ENCODE measurements around the gene PKD2L2.
"Not testable (repeated sequence)": the region's sequence is repeated elsewhere in the genome, so short reads cannot be mapped to it uniquely, and the experiment has no call there.

The PKD2L2 gene

DNA sequence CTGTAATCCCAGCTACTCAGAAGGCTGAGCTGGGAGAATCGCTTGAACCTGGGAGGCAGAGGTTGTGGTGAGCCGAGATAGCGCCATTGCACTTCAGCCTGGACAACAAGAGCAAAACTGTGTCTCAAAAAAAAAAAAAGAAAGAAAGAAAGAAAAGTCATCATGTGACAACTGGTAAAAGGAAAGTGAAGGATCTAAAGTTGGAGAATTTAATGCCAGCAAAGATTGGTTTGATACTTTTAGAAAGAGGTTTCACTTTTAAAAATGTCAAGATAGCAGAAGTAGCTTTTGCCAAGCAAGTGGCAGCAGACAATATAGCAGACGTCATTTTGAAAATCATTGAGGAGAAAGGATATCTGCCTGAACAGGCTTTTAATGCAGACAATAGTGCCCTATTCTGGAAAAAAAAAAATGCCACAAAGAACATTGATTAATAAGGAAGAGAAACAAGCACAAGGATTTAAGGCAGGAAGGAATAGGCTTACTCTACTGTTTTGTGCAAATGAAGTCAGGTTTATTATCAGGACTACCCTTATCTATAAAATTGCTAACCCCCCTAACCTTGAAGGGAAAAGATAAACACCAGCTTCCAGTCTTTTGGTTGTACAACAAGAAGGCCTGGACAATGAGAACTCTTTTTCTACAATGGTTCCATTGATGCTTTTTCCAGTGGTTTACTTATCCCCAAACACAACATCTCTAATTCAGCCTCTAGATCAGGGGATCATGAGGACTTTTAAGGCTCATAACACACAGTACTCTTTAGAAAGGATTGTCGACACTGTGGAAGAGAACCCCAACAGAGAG is 12.0 kb downstream of the PKD2L2 start:
- TF ChIP-seq GATA1 (IDR thresholded peaks at IDR 0.05; ENCODE audit: low read depth, low read length) (no peak), POLR2A (IDR thresholded peaks at IDR 0.05; ENCODE audit: low read length) (no peak)
- DNase-seq: peak; percentile 25 to 65

GRCh38 chr5:137902408-137903133 is 13.3 kb downstream of the PKD2L2 start:
- no peak for TF ChIP-seq GATA1 (IDR thresholded peaks at IDR 0.05; ENCODE audit: low read depth, low read length)
- no peak for TF ChIP-seq POLR2A (IDR thresholded peaks at IDR 0.05; ENCODE audit: low read length)
- DNase-seq: no peak

DNA sequence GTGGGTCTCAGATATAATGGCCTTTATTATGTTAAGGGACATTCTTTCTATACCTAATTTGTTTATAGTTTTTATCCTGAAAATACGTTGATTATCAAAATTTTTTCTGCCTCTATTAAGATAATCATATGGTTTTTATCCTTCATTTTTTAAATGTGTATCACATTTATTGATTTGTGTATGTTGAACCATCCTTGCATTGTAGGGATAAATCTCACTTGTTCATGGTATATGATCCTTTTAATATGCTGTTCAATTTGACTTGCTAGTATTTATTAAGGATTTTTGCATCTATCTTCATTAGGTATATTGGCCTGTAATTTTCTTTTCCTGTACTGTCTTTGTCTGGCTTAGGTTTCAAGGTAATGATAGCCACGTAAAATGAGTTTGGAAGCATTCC is 25.5 kb downstream of the PKD2L2 start:
- TF ChIP-seq POLR2A (IDR thresholded peaks at IDR 0.05; ENCODE audit: low read length): no peak
- no peak for TF ChIP-seq GATA1 (IDR thresholded peaks at IDR 0.05; ENCODE audit: low read depth, low read length)
- no peak for DNase-seq

- TF ChIP-seq POLR2A (IDR thresholded peaks at IDR 0.05; ENCODE audit: low read length): no peak
- TF ChIP-seq GATA1 (IDR thresholded peaks at IDR 0.05; ENCODE audit: low read depth, low read length): no peak
These were observed 27.7 kb downstream of the PKD2L2 start for GRCh38 chr5:137916923-137917322.

DNA sequence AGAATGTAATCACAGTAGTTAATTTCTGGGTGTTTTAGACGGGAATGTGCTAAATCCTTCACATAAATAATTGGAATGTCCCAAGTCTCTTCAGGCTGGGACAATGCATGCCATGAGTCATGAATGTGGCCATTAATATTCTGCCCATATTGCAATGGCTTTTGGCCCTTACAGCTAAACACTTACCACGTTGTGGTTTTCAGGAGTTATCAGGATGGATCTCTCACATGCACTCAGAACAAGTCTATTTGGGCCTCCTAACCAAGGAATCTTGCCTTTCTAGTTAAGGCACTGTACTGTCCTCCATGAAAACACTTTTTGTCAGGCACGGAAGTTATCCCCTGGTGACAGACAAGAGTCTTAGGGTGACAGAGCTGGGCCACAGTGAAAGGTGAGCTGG is 32.7 kb downstream of the PKD2L2 start:
- no peak for TF ChIP-seq POLR2A (IDR thresholded peaks at IDR 0.05; ENCODE audit: low read length)
- no peak for TF ChIP-seq GATA1 (IDR thresholded peaks at IDR 0.05; ENCODE audit: low read depth, low read length)
- DNase-seq: no peak

More at GRCh38 chr5:137916923-137917322, 27.7 kb downstream of the PKD2L2 start:
- DNase-seq: no peak

DNA sequence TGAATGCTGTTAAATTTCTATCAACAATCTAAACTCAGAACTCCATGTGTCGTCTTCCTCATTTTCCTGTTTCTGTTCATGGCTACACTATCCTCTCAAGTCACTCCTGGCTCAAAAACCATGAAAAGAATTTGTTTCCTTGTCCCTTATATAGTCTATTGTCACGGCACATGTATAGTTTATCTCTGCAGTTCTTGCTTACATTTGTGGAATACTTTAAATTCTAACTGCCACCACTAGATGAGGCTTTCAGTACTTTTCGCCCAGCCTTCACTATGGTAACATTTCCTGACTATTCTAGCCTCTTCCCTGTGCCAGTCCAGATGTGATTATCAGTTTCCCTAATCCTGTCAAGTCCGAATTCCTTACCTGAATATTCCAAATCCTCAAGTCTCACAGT is 34.6 kb downstream of the PKD2L2 start:
- DNase-seq: no peak

DNA sequence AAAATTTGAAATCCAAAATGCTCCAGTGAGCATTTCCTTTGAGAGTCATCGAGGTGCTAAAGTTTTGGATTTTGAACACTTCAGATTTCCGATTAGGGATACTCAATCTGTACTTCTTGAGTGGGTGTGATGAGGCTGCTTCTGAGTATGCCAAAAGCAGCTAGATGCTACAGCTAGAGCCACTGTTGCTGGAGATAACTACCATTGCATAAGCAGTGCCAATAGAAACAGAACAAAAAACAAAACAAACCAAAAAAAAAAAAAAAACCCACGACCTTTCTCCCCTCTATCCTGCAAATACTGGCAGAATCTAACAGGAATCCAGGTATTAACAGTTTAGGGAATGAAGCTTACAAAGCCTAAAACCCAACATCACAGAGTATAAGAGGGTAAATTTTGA is 43.5 kb downstream of the PKD2L2 start:
- TF ChIP-seq GATA1 (IDR thresholded peaks at IDR 0.05; ENCODE audit: low read depth, low read length) (no peak), POLR2A (IDR thresholded peaks at IDR 0.05; ENCODE audit: low read length) (no peak)
- no peak for DNase-seq

More for the DNA sequence above, 34.6 kb downstream of the PKD2L2 start:
- TF ChIP-seq GATA1 (IDR thresholded peaks at IDR 0.05; ENCODE audit: low read depth, low read length) (no peak), POLR2A (IDR thresholded peaks at IDR 0.05; ENCODE audit: low read length) (no peak)

DNA sequence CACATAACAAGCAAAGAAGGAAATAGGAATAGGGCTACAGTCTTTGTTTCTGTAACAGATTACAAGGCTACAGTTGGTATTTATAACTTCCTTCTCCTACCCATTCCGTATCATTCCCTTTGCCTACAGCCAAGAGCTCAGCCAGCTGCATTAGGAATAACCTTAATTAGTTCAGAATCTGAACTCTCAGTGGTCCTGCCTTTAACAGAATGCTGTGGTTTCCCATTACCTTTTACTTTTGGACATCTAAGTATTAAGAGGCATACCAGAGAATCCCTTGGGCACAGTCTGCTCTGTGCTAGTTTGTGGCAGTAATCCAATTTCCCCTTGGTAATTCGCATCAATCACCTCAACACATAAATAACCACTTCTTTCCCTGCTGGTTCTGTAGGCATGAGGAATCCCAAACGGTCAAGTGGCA is 44.2 kb downstream of the PKD2L2 start:
- DNase-seq: no peak
- no peak for TF ChIP-seq GATA1 (IDR thresholded peaks at IDR 0.05; ENCODE audit: low read depth, low read length)
- TF ChIP-seq POLR2A (IDR thresholded peaks at IDR 0.05; ENCODE audit: low read length): no peak

DNA sequence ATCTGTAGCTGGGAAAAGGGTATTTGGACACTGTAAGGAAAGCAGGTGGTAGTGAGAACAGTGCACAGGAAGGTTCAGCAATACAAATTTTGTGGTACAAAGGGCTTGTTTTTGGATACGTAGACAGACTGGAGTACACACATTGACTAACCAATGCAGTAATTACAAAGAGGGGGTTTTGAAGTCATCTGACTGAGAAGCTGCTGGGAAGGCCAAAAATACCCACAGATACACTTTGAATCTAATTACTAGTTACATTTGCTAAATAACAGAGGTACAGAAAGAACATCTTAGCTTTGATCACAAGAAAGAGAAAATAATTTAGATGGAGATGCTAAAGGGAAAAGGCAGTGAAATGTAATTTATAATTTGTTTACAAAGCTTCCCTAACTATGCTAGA is 45.9 kb downstream of the PKD2L2 start:
- TF ChIP-seq POLR2A (IDR thresholded peaks at IDR 0.05; ENCODE audit: low read length) (no peak), GATA1 (IDR thresholded peaks at IDR 0.05; ENCODE audit: low read depth, low read length) (no peak)
- no peak for DNase-seq

GRCh38 chr5:137935694-137936093 is 46.4 kb downstream of the PKD2L2 start:
- DNase-seq: no peak
- TF ChIP-seq POLR2A (IDR thresholded peaks at IDR 0.05; ENCODE audit: low read length) (no peak), GATA1 (IDR thresholded peaks at IDR 0.05; ENCODE audit: low read depth, low read length) (no peak)

DNA sequence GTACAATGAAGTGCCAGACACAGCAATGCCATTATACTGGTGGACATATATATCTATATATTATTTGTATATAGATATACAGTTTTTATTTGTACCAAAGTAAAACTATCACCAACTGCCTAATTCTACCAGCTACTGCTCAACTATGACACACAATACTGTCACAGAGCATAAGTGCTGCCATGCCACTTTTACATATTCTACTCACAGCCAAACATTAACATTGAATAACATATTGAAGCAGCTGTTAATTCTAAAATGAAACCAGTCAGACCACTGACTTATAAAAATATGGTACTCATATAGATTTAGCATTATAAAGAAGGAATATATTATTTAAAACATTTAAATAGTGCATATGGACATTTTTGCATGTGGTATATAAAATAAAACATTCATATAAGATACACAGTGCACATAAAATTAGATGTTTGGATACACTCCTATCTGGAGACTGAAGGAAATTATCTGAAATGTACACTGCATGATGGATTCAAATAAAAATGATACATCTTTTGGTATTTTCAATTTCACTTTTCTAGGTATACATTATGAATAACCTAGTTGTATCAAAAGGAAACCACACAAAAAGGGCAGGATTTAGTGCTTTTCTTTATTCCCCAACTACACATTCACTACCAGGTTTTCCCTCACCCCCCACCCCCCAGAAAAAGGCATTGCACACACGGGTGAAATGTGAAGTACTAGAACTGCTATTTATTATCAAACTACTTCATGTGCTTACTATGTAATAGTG is 48.9 kb downstream of the PKD2L2 start:
- TF ChIP-seq GATA1 (IDR thresholded peaks at IDR 0.05; ENCODE audit: low read depth, low read length): no peak
- no peak for DNase-seq

DNA sequence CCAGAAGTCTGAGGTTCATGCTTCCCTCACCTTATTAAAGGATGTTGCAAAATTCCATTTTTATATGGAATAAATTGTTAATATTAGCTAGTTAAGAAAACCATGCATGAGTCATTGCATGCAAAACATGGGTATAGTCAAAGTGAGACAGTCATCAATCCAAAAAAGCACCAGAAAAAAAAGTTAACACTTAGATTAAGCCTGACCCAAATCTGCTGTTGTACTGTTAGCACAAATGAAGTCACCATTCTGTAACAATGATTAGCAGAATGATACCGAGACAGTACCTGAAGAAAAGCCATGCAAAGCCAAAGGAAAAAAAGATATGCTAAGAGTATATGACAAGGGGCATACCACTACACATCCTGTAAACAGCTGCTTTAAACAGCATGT is 49.5 kb downstream of the PKD2L2 start:
- no peak for DNase-seq
- TF ChIP-seq POLR2A (IDR thresholded peaks at IDR 0.05; ENCODE audit: low read length): no peak
- no peak for TF ChIP-seq GATA1 (IDR thresholded peaks at IDR 0.05; ENCODE audit: low read depth, low read length)

DNA sequence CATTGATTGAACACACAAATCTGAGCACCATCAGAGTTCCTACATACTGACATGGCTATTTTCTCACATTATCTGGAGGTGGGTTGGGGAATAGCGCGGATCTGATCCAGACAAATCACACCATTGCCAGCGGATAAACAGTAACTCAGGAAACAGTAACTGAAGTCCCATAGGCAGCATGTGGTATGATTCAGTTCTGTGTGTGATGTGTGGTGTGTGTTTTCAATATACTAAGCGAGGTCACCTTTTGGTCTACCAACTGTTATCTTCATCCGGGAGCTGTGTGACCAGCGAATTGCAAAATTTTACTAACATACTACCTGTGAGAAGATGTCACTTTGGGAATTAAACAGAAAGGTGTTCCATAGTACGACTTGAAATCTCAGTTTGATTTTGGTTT is 50.1 kb downstream of the PKD2L2 start:
- no peak for DNase-seq
- TF ChIP-seq GATA1 (IDR thresholded peaks at IDR 0.05; ENCODE audit: low read depth, low read length) (no peak), POLR2A (IDR thresholded peaks at IDR 0.05; ENCODE audit: low read length) (no peak)

DNA sequence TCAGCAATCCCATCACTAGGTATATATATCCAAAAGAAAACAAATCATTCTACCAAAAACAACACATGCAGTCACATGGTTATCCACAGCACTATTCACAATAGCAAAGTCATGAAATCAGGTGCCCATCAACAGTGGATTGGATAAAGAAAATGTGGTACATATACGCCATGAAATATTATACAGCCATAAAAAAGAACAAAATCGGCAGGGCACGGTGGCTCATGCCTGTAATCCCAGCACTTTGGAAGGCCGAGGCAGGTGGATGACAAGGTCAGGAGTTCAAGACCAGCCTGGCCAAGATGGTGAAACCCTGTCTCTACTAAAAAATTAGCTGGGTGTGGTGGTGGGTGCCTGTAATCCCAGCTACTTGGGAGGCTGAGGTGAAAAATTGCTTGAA is 55.0 kb downstream of the PKD2L2 start:
- not testable (repeated sequence) for DNase-seq
